WTC11 (cell line): ENCODE data around the gene MTREX. TPM values are rescaled to one million over a fixed set of nuclear protein-coding genes. Genes with fewer than 3 reads are reported as not detected.

Experiments used
- ATAC-seq: fragments of 200-7000 bp; cut with Tn5 transposase; 2 replicates; pipeline ENCODE4 v1.10.0; 2021; ENCODE audit warnings: mild to moderate bottlenecking, moderate library complexity
- Bru-seq: library from RNA; stranded (reverse); fragments of 400-500 nt; gene quantifications from one replicate; lab custom pipeline; 2021; lab: Mats Ljungman, UMichigan
- CTCF ChIA-PET: fragments of 300-600 bp; sonication (Branson Sonifier 250); formaldehyde crosslinking; loops from one replicate; lab custom pipeline; 2021; ENCODE audit warnings: antibody characterized with exemption; lab: Charles Lee
- POLR2A ChIA-PET: fragments of 350-600 bp; sonication (Branson Sonifier 250); formaldehyde crosslinking; loops from one replicate; lab custom pipeline; 2021; ENCODE audit warnings: antibody characterized with exemption; lab: Charles Lee
- DNase-seq: peaks from one replicate; pipeline ENCODE4 v3.0.0; 2021; ENCODE audit warnings: low spot score
- H3K27ac Mint-ChIP-seq: 2 replicates; pipeline ENCODE4 v1.8.0; 2021; ENCODE audit warnings: mixed read lengths
- H3K27me3 Mint-ChIP-seq: 2 replicates; pipeline ENCODE4 v1.8.0; 2021; ENCODE audit warnings: low read depth, mild to moderate bottlenecking, moderate library complexity, mixed read lengths
- H3K36me3 Mint-ChIP-seq: 2 replicates; pipeline ENCODE4 v1.8.0; 2021; ENCODE audit warnings: mixed read lengths
- H3K4me1 Mint-ChIP-seq: 2 replicates; pipeline ENCODE4 v1.8.0; 2022; ENCODE audit warnings: mixed read lengths
- H3K4me3 Mint-ChIP-seq: 2 replicates; pipeline ENCODE4 v1.8.0; 2021; ENCODE audit warnings: mild to moderate bottlenecking, moderate library complexity, mixed read lengths
- H3K9me3 Mint-ChIP-seq: 2 replicates; pipeline ENCODE4 v1.8.0; 2021; ENCODE audit warnings: mixed read lengths
- ATF1 ChIP-seq: sonication (generic); formaldehyde crosslinking; IDR thresholded peaks from 2 replicates; pipeline ENCODE4 v1.8.1; 2023; ENCODE audit warnings: mild to moderate bottlenecking, moderate library complexity, missing genetic modification reagents
- CREB1 ChIP-seq: sonication (generic); formaldehyde crosslinking; IDR thresholded peaks from 2 replicates; pipeline ENCODE4 v1.8.0; 2023; ENCODE audit warnings: mild to moderate bottlenecking, missing genetic modification reagents
- ETV6 ChIP-seq: sonication (generic); formaldehyde crosslinking; IDR thresholded peaks from 2 replicates; pipeline ENCODE4 v1.8.1; 2022; ENCODE audit warnings: mild to moderate bottlenecking, missing genetic modification reagents
- FOXK1 ChIP-seq: sonication (generic); formaldehyde crosslinking; IDR thresholded peaks from 2 replicates; pipeline ENCODE4 v1.8.0; 2022; ENCODE audit warnings: mild to moderate bottlenecking, moderate library complexity, missing genetic modification reagents
- GTF2I ChIP-seq: fragments of 250-450 bp; sonication (Bioruptor Pico); conservative IDR thresholded peaks from 2 replicates; pipeline ENCODE4 v1.4.0; 2021; ENCODE audit warnings: mild to moderate bottlenecking
- MXD4 ChIP-seq: fragments of 250-450 bp; sonication (Bioruptor Pico); IDR thresholded peaks from 2 replicates; pipeline ENCODE4 v1.8.0; 2021; ENCODE audit warnings: mild to moderate bottlenecking, moderate library complexity, borderline replicate concordance
- NFE2L1 ChIP-seq: sonication (generic); formaldehyde crosslinking; IDR thresholded peaks from 2 replicates; pipeline ENCODE4 v1.8.1; 2023; ENCODE audit warnings: missing genetic modification reagents
- OVOL2 ChIP-seq: fragments of 250-450 bp; sonication (Bioruptor Pico); IDR thresholded peaks from 2 replicates; pipeline ENCODE4 v1.9.0; 2021; ENCODE audit warnings: mild to moderate bottlenecking, borderline replicate concordance
- RELA ChIP-seq: sonication (generic); formaldehyde crosslinking; IDR thresholded peaks from 2 replicates; pipeline ENCODE4 v1.8.1; 2022; ENCODE audit warnings: missing genetic modification reagents, mild to moderate bottlenecking, borderline replicate concordance
- RORB ChIP-seq: fragments of 250-450 bp; sonication (Bioruptor Pico); IDR thresholded peaks from 2 replicates; pipeline ENCODE4 v1.9.0; 2021; ENCODE audit warnings: mild to moderate bottlenecking
- SMAD3 ChIP-seq: sonication (generic); formaldehyde crosslinking; IDR thresholded peaks from 2 replicates; pipeline ENCODE4 v1.8.0; 2022; ENCODE audit warnings: missing genetic modification reagents, mild to moderate bottlenecking, borderline replicate concordance
- SOX15 ChIP-seq: fragments of 250-450 bp; sonication (Bioruptor Pico); IDR thresholded peaks from 2 replicates; pipeline ENCODE4 v1.9.0; 2021; ENCODE audit warnings: mild to moderate bottlenecking
- TCF7 ChIP-seq: sonication (generic); formaldehyde crosslinking; IDR thresholded peaks from 2 replicates; pipeline ENCODE4 v1.8.0; 2022; ENCODE audit warnings: mild to moderate bottlenecking, low read depth, missing genetic modification reagents, moderate library complexity
- ZNF263 ChIP-seq: sonication (generic); formaldehyde crosslinking; IDR thresholded peaks from 2 replicates; pipeline ENCODE4 v1.8.1; 2022; ENCODE audit warnings: low read depth, mild to moderate bottlenecking, moderate library complexity, missing genetic modification reagents
- ZNF317 ChIP-seq: sonication (generic); formaldehyde crosslinking; IDR thresholded peaks from 2 replicates; pipeline ENCODE4 v1.8.1; 2023; ENCODE audit warnings: low read depth, mild to moderate bottlenecking, moderate library complexity, missing genetic modification reagents, borderline replicate concordance
- ZNF396 ChIP-seq: fragments of 250-450 bp; sonication (Bioruptor Pico); IDR thresholded peaks from 2 replicates; pipeline ENCODE4 v1.8.0; 2021; ENCODE audit warnings: mild to moderate bottlenecking, moderate library complexity, borderline replicate concordance
- ZNF671 ChIP-seq: fragments of 250-450 bp; sonication (Bioruptor Pico); IDR thresholded peaks from 2 replicates; pipeline ENCODE4 v1.8.0; 2021; ENCODE audit warnings: mild to moderate bottlenecking
- long read RNA-seq, 3 experiments: library from RNA in 1 of 3; library from capped mRNA in 1 of 3; library from polyadenylated mRNA in 1 of 3; unstranded in 2 of 3; stranded (forward) in 1 of 3; transcript quantifications; one replicate each; pipeline ENCODE4 v2.0.0, GENCODE V29; 2021
- total RNA-seq: library from RNA; stranded (reverse); gene quantifications from 3 replicates; pipeline ENCODE4 v1.2.3, GENCODE V29; 2021
- TF ChIP-seq, protein P1 (sequence below): sonication (generic); formaldehyde crosslinking; IDR thresholded peaks from 2 replicates; pipeline ENCODE4 v1.8.1; 2023; ENCODE audit warnings: mild to moderate bottlenecking, missing genetic modification reagents, moderate library complexity
- TF ChIP-seq, protein P2 (sequence below): sonication (generic); formaldehyde crosslinking; IDR thresholded peaks from 2 replicates; pipeline ENCODE4 v1.8.1; 2023; ENCODE audit warnings: mild to moderate bottlenecking, missing genetic modification reagents
- TF ChIP-seq, protein P3 (sequence below): sonication (generic); formaldehyde crosslinking; conservative IDR thresholded peaks from 2 replicates; pipeline ENCODE4 v1.8.1; 2023; ENCODE audit warnings: mild to moderate bottlenecking, low read depth, missing genetic modification reagents, moderate library complexity
- TF ChIP-seq, protein P4 (sequence below): sonication (generic); formaldehyde crosslinking; IDR thresholded peaks from 2 replicates; pipeline ENCODE4 v1.8.0; 2022; ENCODE audit warnings: mild to moderate bottlenecking, missing genetic modification reagents
- TF ChIP-seq, protein P5 (sequence below): fragments of 250-450 bp; sonication (Bioruptor Pico); IDR thresholded peaks from 2 replicates; pipeline ENCODE4 v1.8.0; 2021; ENCODE audit warnings: mild to moderate bottlenecking
- TF ChIP-seq, protein P6 (sequence below): sonication (generic); formaldehyde crosslinking; IDR thresholded peaks from 2 replicates; pipeline ENCODE4 v1.8.0; 2023; ENCODE audit warnings: mild to moderate bottlenecking, missing genetic modification reagents

MTREX gene
- total RNA-seq: 107 to 113 TPM (median 110 TPM) in 3 replicates
- Bru-seq, nascent RNA: percentile 90 among the genes with signal in this experiment
- long read RNA-seq, experiment 1, full-length matches to known transcripts: 323 of 417 reads
- long read RNA-seq, experiment 1, partial matches to known transcripts: 67 of 417 reads
- long read RNA-seq, experiment 1, other reads (novel, unspliced or antisense): 27 of 417 reads
- long read RNA-seq, experiment 2, full-length matches to known transcripts: 35 of 123 reads
- long read RNA-seq, experiment 2, partial matches to known transcripts: 57 of 123 reads
- long read RNA-seq, experiment 2, other reads (novel, unspliced or antisense): 31 of 123 reads
- long read RNA-seq, experiment 3, full-length matches to known transcripts: 25 of 50 reads
- long read RNA-seq, experiment 3, partial matches to known transcripts: 20 of 50 reads
- long read RNA-seq, experiment 3, other reads (novel, unspliced or antisense): 5 of 50 reads

DNA sequence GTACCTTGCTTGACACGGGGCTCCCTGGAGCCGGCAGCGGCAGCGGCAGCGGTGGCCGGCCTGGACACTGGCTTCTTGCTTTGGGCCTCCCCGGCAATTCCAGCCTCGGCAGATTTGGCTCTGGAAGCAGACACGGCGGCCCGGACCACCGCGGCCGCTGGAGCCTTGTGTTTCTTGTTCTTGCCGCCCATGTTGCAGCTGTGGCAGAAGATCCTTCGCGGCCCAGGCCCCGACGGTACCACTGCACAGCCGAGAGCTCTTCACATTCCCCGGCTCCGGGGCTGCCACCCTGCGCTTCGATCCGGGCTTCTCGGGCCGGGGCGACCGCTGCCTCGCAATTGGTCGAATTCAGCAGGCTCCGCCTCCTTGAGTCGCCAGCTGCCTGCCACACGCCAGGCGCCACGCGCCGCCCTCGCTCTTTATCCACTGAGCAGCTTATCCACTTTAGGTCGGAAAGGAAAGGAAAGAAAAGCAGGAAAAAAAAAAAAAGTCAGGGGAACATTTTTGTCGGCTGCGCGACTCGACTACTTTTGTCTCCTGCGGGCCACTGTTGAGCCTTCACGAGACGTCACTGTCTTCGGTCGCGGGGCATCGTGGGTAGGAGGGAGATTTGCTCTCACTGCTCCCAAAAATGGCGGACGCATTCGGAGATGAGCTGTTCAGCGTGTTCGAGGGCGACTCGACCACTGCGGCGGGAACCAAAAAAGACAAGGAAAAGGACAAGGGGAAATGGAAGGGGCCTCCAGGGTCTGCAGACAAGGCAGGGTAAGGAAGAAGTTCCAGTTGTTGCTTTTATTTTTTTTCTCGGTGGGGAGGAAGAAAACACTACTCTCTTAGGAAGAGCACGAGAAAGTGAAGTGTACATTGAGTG is at the start of gene MTREX, which contains the start of gene DHX29:
TSS of gene MTREX (plus strand) at position 607 of the 871 bp plus-strand sequence. CDS start at position 632, 25 bp downstream.
TSS of gene DHX29 (minus strand) at position 312 of the 871 bp plus-strand sequence. CDS start at position 191, 121 bp downstream.
- ChIA-PET POLR2A (interaction anchor here (0.6 to 1.9 kb wide), 6 partner anchors 9 to 996 kb away, joined by 3 to 6 read pairs (median 4); no protein-coding TSS in a partner anchor), CTCF (interaction anchor here (0.9 to 2.3 kb wide), 3 partner anchors 17 to 148 kb away, joined by 4 to 8 read pairs (median 4); partner anchors contain the start of gene GPX8)
- H3K4me3 Mint-ChIP-seq: no peak within 1 kb of the TSS
- no peaks in the 10 kb centered on the region for H3K9me3 Mint-ChIP-seq
- peaks cover 13% of the 10 kb centered on the region for H3K4me1 Mint-ChIP-seq
- peaks cover 13% of the 10 kb centered on the region for H3K36me3 Mint-ChIP-seq
- ATAC-seq (peak; percentile 97), DNase-seq (peak; percentile 90)
- no peak within 1 kb of the TSS for H3K27ac Mint-ChIP-seq
- no peaks in the 10 kb centered on the region for H3K27me3 Mint-ChIP-seq
- TF ChIP-seq, protein P1, sequence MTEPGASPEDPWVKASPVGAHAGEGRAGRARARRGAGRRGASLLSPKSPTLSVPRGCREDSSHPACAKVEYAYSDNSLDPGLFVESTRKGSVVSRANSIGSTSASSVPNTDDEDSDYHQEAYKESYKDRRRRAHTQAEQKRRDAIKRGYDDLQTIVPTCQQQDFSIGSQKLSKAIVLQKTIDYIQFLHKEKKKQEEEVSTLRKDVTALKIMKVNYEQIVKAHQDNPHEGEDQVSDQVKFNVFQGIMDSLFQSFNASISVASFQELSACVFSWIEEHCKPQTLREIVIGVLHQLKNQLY (CRISPR knock-in tag): no peak
- TF ChIP-seq CREB1 (CRISPR knock-in tag) (no peak), TCF7 (CRISPR knock-in tag) (no peak), NFE2L1 (CRISPR knock-in tag) (peak; percentile 81), ZNF396 (CRISPR knock-in tag) (no peak), ZNF263 (CRISPR knock-in tag) (no peak), RELA (CRISPR knock-in tag) (peak; percentile 22; the same call in 1 of the 2 replicates), ETV6 (CRISPR knock-in tag) (peak; percentile 45; the same call in 1 of the 2 replicates), RORB (CRISPR knock-in tag) (no peak), OVOL2 (CRISPR knock-in tag) (no peak), SMAD3 (CRISPR knock-in tag) (no peak; the same call in 1 of the 2 replicates), ZNF317 (CRISPR knock-in tag) (no peak; the same call in 1 of the 2 replicates), FOXK1 (CRISPR knock-in tag) (peak; percentile 42; the same call in 1 of the 2 replicates), ZNF671 (no peak), ATF1 (CRISPR knock-in tag) (no peak), MXD4 (CRISPR knock-in tag) (no peak), SOX15 (CRISPR knock-in tag) (no peak), GTF2I (CRISPR knock-in tag) (no peak)
- TF ChIP-seq, protein P2, sequence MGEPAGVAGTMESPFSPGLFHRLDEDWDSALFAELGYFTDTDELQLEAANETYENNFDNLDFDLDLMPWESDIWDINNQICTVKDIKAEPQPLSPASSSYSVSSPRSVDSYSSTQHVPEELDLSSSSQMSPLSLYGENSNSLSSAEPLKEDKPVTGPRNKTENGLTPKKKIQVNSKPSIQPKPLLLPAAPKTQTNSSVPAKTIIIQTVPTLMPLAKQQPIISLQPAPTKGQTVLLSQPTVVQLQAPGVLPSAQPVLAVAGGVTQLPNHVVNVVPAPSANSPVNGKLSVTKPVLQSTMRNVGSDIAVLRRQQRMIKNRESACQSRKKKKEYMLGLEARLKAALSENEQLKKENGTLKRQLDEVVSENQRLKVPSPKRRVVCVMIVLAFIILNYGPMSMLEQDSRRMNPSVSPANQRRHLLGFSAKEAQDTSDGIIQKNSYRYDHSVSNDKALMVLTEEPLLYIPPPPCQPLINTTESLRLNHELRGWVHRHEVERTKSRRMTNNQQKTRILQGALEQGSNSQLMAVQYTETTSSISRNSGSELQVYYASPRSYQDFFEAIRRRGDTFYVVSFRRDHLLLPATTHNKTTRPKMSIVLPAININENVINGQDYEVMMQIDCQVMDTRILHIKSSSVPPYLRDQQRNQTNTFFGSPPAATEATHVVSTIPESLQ: no peak
- TF ChIP-seq, protein P3, sequence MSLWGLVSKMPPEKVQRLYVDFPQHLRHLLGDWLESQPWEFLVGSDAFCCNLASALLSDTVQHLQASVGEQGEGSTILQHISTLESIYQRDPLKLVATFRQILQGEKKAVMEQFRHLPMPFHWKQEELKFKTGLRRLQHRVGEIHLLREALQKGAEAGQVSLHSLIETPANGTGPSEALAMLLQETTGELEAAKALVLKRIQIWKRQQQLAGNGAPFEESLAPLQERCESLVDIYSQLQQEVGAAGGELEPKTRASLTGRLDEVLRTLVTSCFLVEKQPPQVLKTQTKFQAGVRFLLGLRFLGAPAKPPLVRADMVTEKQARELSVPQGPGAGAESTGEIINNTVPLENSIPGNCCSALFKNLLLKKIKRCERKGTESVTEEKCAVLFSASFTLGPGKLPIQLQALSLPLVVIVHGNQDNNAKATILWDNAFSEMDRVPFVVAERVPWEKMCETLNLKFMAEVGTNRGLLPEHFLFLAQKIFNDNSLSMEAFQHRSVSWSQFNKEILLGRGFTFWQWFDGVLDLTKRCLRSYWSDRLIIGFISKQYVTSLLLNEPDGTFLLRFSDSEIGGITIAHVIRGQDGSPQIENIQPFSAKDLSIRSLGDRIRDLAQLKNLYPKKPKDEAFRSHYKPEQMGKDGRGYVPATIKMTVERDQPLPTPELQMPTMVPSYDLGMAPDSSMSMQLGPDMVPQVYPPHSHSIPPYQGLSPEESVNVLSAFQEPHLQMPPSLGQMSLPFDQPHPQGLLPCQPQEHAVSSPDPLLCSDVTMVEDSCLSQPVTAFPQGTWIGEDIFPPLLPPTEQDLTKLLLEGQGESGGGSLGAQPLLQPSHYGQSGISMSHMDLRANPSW (CRISPR knock-in tag): no peak
- TF ChIP-seq, protein P4, sequence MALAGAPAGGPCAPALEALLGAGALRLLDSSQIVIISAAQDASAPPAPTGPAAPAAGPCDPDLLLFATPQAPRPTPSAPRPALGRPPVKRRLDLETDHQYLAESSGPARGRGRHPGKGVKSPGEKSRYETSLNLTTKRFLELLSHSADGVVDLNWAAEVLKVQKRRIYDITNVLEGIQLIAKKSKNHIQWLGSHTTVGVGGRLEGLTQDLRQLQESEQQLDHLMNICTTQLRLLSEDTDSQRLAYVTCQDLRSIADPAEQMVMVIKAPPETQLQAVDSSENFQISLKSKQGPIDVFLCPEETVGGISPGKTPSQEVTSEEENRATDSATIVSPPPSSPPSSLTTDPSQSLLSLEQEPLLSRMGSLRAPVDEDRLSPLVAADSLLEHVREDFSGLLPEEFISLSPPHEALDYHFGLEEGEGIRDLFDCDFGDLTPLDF: no peak
- TF ChIP-seq, protein P5, sequence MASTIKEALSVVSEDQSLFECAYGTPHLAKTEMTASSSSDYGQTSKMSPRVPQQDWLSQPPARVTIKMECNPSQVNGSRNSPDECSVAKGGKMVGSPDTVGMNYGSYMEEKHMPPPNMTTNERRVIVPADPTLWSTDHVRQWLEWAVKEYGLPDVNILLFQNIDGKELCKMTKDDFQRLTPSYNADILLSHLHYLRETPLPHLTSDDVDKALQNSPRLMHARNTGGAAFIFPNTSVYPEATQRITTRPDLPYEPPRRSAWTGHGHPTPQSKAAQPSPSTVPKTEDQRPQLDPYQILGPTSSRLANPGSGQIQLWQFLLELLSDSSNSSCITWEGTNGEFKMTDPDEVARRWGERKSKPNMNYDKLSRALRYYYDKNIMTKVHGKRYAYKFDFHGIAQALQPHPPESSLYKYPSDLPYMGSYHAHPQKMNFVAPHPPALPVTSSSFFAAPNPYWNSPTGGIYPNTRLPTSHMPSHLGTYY (CRISPR knock-in tag): no peak
- TF ChIP-seq, protein P6, sequence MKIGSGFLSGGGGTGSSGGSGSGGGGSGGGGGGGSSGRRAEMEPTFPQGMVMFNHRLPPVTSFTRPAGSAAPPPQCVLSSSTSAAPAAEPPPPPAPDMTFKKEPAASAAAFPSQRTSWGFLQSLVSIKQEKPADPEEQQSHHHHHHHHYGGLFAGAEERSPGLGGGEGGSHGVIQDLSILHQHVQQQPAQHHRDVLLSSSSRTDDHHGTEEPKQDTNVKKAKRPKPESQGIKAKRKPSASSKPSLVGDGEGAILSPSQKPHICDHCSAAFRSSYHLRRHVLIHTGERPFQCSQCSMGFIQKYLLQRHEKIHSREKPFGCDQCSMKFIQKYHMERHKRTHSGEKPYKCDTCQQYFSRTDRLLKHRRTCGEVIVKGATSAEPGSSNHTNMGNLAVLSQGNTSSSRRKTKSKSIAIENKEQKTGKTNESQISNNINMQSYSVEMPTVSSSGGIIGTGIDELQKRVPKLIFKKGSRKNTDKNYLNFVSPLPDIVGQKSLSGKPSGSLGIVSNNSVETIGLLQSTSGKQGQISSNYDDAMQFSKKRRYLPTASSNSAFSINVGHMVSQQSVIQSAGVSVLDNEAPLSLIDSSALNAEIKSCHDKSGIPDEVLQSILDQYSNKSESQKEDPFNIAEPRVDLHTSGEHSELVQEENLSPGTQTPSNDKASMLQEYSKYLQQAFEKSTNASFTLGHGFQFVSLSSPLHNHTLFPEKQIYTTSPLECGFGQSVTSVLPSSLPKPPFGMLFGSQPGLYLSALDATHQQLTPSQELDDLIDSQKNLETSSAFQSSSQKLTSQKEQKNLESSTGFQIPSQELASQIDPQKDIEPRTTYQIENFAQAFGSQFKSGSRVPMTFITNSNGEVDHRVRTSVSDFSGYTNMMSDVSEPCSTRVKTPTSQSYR (CRISPR knock-in tag): 0 out of 2 replicates have a peak, but pooled peaks have one; percentile 26
